IMR-90 (cell line): Measurements from ENCODE around the gene ANTXR2.

Experiments
- CTCF ChIP-seq: conservative IDR thresholded peaks from 2 replicates; pipeline ENCODE4 v1.5.1; 2012; ENCODE audit warnings: mild to moderate bottlenecking, low read depth, low read length, improper control_type of control experiment
- RAD21 ChIP-seq: IDR thresholded peaks from 2 replicates; pipeline ENCODE4 v1.6.1; 2012; ENCODE audit warnings: low read length, improper control_type of control experiment

GRCh38 chr4:80012291-80012690 lies 60.7 kb downstream of the ANTXR2 start:
- TF ChIP-seq CTCF (no peak), RAD21 (no peak)
